Activated CD8-positive, alpha-beta memory T cell treated with anti-CD3 and anti-CD28 coated beads, Interleukin-2, amount 50 U/mL, for 24 hours (primary cell): Measurements from ENCODE around the gene CST7.

Experiments
- DNase-seq: peaks from one replicate; pipeline ENCODE4 v3.0.0-alpha.2; 2020; ENCODE audit errors: extremely low read depth

Gene CST7

DNA sequence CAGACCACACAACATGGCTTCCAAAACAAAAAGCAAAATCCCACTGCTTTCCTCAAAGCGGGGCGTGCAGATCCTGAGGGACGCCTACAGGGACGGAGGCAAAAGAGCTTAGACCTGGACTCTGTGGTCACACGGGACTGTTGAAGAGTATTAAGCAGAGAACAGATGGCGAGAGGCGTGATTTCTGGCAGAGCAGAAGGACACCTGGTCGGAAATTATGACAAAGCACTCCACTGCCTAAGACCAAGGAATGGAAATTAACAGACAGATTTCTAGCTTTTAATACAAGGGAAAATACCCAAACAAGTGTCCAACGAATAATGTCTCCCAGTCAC, 15.4 kb downstream of the CST7 start:
- no peak for DNase-seq

DNA sequence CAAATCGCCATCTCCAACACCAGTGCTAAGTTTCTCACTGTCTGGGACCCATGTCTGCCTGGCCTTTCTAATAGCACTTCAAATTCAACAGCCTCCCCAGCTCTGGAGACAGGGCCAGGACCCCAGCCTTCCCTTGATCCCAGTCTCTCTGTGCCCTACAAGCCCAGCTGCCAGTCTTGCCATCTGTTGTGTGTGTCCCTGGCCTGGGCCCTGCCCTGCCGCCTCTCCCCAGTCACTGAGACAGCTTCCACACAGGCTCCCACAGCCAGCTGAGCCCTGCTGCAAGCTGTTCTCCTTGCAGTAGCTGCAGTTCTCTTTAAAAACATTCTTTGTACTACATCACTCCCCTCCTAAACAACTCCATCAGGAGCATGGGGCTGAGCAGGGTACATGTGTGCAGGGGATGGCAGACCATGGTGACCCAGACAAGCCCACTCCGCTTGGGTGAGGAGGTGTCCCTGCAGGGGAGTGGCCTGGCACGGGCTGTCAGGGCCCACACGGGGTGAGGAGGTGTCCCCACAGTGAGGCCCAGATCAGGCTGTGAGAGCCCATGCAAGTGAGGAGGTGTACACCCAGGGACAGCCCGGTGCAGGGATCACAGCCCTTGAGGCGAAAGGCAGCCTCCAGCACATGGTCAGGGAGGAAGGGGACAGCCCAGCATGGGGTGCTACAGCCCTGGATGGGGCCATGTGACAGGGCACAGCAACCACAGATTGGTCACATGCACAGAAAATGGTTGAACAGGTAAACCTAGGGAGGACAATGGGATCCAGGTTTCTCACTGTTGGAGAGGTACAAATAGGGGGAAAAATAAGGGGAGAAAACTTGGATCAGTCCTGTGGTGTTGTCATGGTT, 16.2 kb downstream of the CST7 start:
- no peak for DNase-seq

DNA sequence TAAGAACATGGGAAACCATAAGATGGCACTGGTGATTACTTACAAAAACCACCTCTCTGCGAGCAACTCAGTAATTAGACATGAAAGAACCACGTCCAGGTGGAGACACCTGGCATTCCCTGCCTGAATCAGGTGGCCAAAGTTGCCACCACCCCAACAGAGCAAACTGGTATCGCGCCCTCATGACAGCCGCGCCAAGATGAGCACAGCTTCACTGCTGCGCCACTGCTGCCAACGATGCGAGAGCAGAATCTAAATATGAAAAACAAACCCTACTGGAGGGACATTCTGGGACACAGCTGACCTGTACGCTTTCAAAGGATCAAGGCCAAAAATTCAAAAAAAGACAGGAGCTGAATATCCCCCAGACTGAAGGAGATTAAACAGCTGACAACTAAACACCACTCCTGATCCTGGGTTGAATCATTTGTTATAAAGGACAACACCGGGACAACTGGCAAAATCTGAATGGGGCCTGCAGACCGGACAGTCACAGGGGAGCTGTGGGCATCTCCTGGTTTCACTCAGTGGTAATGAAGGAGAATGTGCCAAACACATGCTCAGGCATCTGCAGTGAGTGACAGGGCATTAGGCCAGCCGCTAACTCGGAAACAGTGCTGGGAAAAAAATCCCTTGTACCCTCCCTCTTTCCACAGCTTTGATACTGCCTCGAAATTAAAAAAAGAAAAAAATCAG, 17.4 kb downstream of the CST7 start:
- DNase-seq, result no peak

DNA sequence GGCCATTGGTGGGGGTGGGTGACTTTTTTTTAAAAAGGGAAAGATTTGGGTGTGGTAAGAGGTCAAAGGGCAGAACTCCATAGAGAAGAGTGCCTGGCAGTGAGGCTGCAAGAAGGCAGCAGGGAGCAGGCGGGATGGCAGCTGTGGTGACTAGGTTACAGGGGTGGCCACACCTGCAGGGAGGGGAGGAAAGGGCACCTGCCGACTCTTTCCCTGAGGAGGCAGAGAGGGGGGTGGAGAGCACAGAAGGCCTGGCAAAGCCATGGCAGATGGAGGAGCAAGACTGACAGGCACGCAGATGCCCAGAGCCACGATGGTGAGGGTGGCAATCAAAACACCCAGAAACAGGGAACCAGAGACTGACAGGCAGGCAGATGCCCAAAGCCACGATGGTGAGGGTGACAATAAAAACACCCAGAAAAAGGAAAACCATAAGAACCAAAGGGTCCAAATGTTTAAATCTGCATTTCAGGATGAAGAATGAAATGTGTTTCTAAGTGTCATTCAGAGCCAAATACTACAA, 19.3 kb downstream of the CST7 start:
- no peak for DNase-seq

DNA sequence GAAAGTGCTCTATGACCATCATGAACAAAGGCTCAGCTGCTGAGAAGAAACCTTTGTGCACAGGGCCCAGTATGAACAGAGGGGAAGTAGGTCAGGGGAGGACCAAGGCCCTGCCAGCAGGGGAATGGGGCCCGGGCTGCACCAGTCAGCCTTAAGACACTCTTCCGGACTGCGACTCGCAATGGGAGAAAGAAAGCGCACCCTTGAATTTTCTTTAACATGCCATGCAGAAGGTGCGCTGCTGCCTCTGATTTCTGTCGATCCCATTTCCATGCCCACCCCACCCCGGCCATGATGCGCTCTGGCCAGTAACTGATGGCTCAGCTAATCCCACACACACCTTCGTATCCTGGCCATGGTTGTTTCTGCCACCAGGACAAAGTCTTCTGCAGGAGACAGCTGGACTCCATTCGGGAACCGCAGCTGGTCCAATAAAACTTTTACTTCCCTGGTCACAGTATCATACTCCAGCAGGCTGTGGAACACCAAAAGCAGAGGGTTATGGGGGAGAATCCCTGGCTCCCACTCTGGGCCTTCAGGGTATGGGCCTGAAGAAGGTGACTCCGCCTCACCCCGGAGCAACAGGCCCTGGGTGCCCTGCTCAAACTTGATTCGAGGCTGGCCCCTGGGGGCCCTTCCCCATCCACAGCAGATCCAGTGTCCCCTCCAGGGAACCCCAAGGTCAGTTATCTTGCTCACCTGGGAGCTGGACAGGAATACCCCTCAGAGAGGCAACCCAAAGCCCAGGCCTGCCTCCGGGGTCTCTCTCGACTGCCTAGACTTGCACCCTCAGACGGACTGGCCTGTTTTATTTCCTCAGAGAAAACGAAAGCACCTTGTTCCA, 20.3 kb downstream of the CST7 start:
- DNase-seq, result no peak

DNA sequence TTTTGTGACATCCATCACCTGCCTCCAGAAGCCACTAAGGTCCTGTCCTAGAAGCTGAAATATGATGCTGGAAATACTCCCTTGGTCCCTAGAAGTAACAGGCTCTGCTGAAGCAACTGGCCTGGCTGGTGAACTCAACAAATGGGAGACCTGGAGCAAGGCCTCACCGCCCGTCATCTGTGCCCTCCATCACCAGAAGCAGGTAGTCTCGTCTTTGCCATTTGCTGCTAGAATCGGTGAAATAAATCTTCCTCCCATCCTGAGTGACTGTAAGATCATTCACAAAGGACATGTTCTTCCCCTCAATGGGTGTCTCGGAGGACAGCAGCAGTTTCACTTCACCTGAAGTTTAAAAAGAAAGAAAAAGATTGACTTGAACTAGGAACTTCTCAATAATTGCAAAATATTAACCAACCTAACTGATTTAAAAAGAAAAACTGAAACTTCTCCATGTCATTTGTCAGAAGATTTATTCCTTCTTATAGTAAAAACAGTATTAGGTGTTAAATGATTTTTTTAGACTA, 21.0 kb downstream of the CST7 start:
- no peak for DNase-seq

DNA sequence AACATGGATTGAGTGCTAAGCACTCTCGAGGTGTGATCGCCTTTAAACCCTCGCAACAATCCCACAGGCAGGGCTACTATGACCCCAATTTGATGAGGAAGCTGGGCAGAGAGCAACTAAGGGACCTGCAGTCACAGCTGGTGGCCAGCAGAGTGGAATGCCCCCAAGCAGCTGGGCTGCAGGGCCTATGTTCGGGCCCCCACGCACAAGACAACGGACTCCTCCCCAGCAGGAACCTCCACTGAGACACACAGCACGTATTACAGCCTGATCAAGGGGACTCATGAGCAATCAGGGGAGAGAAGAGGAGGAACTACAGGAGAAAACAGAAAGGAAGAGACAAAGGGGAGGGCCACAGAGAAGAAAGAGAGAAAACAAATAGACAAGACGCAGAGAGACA, 21.7 kb downstream of the CST7 start:
- no peak for DNase-seq

DNA sequence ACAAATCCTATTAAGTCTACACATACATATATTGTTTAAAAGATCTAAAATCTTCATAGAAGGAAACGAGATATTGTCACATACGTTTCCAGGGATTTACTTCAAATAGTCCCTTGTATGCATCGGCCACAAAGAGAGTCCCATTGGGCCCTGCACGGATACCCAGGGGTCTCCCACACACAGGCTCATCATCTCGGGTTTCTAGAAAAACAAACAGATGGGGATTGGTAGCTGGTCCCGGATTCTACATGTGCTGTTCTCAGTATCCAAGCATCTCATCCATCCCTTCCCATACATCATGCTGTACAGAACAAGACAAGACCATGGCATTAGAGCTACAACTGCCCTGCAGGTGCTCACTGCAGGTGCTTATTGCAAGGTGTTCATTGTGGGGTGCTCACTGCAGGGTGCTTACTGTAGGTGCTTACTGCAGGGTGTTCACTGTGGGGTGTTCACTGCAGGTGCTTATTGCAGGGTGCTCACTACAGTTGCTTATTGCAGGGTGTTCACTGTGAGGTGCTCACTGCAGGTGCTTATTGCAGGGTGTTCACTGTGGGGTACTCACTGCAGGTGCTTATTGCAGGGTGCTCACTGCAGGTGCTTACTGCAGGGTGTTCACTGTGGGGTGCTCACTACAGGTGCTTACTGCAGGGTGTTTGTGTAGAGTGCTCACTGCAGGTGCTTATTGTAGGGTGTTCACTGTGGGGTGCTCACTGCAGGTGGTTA, 22.5 kb downstream of the CST7 start:
- no peak for DNase-seq

DNA sequence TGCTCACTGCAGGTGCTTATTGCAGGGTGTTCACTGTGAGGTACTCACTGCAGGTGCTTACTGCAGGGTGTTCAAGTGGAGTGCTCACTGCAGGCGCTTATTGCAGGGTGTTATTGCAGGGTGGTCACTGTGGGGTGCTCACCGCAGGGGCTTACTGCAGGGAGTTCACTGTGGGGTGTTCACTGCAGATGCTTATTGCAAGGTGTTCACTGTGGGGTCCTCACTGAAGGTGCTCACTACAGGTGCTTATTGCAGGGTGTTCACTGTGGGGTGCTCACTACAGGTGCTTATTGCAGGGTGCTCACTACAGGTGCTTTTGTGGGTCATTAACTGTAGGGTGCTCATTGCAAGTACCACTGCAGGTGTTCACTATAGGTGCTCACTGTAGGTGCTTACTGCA, 23.3 kb downstream of the CST7 start:
- DNase-seq, result no peak

DNA sequence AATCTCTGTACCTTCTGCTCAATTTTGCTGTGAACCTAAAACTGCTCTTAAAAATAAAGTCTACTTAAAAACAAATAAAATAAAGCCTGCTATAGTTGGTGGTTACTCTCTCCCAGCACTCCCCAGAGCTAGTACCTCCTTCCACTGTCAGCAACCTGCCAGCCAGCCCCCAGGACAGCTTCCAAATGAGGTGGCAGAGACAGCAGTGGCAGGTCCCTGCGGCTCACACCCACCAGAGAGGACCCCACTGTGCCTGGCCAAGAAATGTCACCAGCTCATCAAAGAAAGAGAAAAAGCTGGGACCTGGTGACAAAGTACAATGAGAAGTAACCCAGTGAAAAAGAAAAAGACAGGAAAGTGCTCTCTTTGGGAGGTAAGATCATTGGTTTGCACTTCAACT, 28.3 kb downstream of the CST7 start:
- DNase-seq, result no peak

DNA sequence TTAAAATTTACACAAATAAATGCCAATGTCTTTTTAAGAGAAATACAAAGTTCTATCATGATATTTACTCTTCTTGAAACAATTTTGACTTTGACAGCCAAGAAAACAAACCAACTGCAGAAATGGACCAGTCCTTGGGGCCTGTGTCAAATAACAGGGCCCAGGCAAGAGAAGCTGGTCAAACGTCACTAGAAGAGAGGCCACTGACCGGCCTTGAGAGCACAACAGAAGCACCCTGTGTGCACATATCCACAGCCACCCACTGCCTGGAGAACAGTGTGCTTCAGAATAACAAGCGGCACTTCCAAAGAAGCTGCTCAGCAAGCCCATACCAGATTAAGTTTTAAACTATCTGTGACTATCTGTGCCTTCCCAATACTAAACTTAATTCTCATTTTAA, 28.7 kb downstream of the CST7 start:
- DNase-seq, result no peak

DNA sequence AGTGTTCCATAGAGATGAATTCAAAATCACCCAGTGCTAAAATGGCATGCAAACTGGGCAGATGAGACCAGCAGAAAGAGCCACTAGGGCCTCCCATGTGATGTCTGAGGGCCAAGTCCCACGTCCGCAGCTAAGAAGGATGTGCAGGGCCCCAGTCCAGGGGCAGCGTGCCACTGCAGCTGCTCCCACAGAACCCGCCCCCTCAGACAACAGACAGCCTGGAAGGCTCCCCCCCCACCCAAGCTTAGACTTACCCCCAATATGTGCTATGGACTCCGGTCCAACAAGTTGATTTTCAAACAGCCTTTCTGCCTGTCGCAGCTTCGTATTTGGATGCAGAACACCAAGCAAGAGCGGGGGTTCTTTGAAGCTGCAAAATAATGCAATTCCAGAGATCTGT, 29.4 kb downstream of the CST7 start:
- DNase-seq, result no peak

DNA sequence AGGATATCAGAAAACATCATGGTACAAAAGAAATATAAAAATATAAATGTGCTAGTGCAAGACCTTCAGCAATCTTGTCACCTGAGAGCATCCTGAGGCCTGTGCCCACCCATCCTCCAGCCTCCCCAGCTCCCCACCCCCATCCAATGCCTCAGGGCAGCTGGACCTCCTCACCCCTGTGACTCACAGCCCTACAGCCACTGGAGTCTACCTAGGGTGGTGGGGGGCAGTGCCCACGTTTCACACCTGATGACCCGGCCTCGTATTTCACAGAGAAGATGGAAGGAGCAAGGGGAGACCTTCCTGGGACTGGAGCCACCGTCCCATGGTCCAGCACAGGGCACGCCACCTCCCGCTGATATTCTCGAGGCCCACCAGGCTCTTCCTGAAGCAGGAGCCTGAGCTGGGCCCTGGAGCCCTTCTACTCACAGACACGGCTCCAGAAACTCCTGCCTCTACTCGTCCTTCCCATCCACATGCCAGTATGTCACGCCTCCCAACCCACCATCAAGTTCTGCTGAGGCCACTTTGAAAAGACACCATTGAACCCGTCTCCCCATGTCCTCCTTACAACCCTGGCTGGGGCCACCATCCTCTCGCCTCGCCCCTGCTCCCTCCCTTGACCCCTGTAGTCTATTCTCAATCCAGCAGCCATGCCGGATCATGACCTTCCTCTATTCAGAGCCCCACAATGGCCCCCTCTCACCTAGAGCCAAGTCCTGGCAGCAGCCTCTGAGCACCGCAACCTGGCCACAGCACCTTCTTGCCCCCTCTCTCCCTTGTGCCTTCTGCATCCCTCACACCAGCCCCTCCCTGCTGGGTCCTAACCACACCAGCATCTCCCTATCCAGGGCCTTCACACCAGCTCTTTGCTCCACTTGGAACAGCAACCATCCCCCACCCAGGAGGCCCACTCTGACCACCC, 30.2 kb downstream of the CST7 start:
- no peak for DNase-seq

DNA sequence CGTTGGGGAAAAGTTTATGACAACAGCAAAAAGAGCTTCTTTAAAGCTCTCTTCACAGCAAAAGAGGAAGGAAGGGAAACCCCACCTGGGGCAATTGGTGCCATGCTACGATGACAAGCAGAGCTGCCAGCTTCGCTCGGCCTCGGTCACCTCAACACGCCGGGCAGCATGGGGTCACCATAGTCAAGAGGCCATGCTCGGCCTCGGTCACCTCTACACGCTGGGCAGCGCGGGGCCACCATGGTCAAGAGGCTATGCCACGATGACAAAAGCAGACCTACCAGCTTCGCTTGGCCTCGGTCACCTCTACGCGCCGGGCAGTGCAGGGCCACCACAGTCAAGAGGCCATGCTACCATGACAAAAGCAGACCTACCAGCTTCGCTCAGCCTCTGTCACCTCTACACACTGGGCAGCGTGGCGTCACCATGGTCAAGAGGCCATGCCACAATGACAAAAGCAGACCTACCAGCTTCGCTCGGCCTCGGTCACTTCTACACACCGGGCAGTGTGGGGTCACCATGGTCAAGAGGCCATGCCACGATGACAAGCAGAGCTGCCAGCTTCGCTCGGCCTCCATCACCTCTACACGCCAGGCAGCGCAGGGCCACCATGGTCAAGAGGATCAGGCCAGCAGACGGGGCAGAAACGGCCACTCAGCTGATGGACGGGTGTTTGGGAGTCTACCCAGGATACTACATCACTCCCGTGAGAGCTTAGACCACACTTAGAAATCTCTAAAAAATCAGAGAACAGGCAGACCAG, 31.4 kb downstream of the CST7 start:
- DNase-seq, result no peak

DNA sequence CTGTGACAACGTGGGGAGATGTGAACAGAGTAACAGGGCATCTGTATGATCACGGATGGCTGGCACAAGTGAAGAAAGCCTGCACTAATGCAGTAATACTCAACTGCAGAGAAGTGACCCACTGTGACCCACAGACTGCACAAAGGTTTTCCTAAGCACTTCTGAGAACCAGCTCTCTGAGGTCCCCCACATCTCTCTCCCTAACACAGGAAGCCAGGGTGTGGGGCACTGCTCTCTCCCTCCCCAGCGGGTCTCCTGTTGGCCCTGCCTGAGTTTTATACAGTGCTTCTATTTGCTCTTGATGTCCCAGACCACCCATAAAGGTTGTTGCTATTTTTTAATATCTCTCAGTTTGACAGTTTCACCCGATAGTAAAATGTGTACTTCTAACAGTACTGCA, 32.2 kb downstream of the CST7 start:
- no peak for DNase-seq

DNA sequence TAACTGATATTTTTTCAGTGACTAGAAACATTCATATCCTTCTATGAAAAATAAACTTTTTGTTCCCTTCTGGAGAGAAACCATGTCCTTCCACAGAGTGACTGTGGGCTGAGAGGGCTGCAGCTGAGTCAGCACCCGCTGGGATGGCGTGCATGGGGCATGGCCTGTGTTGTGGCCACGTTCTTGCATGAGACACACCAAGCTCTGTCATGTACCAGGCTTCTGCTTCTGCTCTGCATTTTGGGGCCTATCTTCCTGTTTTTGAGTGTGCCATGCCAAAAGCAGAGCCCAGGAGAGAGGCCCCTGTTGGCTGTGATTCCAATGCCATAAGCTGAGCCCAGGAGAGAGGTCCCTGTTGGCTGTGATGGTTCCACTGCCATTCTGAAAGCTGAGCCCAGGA, 32.7 kb downstream of the CST7 start:
- no peak for DNase-seq

DNA sequence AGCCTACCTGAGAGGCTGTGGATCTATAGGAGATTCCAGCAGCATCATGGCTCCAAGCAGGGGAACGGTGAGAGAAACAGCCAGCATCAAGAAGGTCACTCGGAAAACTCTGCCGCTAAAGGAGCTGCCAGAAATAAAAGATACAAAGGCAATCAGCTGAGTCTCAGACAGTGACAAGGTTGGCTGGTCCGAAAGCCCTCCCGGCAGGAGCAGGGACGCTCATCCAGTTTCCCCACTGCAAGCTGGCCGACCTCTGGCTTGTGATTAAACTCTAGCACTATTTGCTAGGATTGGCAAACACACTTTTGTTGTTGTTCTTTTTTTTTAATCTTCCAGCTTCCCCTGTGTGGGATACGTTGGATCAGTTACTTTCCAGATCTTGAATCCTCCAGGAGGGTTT, 34.8 kb downstream of the CST7 start:
- DNase-seq, result no peak

DNA sequence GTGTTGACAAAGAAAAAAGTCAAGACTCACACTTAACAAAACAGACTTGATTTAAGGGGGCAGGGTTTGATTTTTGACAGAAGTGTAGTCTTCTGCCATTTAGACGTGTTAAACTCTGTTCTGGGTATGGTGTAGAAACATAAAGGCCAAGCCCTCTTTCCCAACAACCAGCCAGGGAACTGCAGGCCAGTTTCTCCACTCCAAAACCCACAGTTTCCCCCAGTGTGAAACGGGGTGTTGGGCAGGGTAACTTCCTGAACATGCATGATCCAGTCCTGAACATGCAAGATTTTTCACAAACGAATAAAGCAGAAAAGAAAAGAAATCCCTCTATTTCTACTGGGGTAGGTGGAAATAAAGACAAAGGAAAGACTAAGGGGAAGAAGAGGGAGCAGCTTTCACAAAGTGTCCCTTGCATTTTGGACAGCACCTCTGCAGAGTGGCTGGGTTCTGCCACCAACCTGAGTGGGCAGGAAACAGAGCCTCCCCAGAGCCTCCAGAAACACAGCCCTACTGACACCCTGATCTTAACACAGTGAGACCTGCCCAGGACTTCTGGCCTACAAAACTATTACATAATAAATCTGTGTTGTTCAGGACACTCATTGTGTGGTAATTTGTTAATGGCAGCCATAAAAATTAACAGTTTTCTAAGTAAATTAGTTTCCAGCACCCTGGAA, 36.0 kb downstream of the CST7 start:
- no peak for DNase-seq

DNA sequence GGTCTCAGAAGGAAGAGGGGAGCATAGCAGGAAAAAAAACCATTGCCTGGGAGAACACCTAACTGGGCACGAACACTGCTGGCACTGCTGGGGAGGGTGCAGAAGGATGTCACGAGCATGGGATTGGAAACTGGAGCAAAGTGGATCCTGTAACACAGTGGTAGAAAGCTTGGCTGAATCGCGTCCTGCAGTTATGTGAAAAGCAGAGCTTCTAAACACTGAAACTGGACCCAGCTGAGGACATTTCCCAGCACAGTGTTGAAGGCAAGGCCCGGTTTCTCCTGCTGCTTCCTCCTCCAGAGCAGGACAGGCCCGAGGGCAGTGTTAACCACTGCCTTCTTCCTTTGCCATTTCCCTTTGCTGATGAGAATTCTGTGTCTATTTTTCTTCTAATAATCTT, 36.7 kb downstream of the CST7 start:
- no peak for DNase-seq
